NOMO-1 treated with dmso at 0.1 percent for 144 hours (cell line): ENCODE data around the gene GNB5.

Experiments
- DNase-seq: peaks from one replicate; lab custom pipeline; 2025; ENCODE audit not compliant: unreplicated experiment; lab: John Stamatoyannopoulos, UW

Gene GNB5

GRCh38 chr15:52115598-52116427, 75.4 kb downstream of the GNB5 start:
- DNase-seq: no peak

GRCh38 chr15:52114261-52115055, 76.7 kb downstream of the GNB5 start:
- no peak for DNase-seq

- no peak for DNase-seq
These were observed 77.5 kb downstream of the GNB5 start for GRCh38 chr15:52113708-52114107.

DNA sequence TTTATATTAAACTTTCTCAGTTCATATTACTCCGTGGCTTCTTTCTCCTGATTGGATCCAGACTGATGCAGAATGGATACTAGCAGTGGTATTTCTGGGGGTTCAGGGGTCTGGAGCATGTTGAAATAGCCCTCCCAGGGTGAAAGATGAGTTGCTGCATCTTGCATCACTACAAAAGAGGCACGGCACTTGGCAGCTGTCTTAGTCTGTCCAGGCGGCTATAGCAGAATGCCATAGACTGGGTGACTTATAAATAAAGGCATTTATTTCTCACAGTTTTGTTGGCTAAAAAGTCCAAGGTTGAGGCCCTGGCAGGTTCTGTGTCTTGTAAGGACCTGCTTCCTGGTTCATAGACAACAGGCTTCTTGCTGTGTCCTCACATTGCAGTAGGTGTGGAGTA, 78.0 kb downstream of the GNB5 start:
- no peak for DNase-seq

GRCh38 chr15:52112203-52112750, 78.9 kb downstream of the GNB5 start:
- no peak for DNase-seq

DNA sequence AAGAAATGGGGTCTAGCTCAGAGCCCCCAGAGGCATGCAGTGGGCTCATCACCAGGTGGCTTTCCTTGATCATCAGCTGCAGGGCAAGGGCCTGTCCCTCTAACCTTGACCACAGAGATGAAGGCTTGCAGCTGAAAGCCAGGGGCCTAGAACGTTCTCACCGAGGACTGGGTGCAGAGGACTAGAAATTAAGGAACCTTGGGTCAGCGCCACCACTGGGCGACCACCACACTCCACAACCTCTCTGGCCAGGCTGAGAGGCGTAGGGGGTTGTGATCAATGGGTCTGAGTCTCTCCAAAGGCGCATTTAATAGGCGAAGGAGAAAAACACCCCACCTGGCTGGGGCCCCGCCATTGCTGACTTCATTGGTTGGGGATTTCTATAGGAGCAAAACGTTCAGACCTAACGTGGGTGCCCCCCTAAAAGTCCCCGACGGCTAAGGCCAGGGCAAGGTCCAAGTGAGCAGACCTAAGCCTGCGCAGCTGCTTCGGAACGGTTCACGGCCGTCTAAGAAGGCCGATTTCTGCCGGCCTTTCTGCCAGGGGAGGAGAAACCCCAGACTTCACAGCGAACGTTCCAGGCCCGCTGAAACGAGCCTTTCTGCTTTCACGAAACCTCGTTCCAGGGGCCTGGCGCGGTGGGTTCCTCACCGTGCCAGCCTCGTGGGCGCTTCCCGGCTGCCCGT, 79.5 kb downstream of the GNB5 start:
- DNase-seq: no peak

- no peak for DNase-seq
These were observed 81.4 kb downstream of the GNB5 start for GRCh38 chr15:52109559-52110451.

DNA sequence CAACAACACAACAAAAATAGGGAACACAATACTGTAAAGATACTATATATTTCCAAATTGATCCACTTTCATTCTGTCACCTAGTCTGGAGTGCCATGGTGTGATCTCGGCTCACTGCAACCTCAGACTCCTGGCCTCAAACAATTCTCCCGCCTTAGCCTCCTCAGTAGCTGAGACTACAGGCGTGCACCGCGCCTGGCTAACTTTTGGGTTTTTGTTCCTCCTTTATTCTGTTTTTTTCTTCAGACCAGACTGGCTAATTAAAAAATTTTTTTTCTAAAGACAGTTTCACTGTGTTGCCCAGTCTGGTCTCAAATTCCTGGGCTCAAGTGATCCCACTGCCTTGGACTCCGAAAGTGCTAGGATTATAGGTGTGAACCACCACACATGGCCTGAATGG, 84.0 kb downstream of the GNB5 start:
- no peak for DNase-seq

GRCh38 chr15:52106641-52107040, 84.6 kb downstream of the GNB5 start:
- DNase-seq: no peak

- no peak for DNase-seq
These were observed 85.3 kb downstream of the GNB5 start for GRCh38 chr15:52105846-52106245.

DNA sequence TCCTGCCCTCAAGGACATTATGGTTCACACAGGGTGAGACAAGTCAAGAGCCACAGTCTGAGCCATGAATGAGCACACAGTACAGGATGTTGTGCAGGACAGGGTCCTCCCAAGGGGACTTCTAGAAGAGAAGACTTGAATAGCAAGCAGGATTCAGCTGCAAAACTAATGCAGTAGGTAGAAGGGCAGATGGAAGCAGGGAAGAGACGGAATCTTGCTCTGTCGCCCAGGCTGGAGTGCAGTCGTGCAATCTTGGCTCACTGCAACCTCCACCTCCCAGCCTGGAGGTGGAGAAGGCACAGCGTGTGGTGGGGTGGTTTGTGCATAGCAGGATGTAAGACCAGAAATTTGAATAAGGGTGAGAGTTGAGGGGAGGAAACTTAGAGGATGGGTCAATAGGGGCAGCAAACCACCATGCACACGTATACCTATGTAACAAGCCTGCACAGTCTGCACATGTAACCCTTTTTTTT, 86.6 kb downstream of the GNB5 start:
- DNase-seq: no peak

- peak; percentile 21 for DNase-seq
These were observed 87.7 kb downstream of the GNB5 start for GRCh38 chr15:52103217-52104207.

GRCh38 chr15:52102463-52102862, 88.7 kb downstream of the GNB5 start:
- no peak for DNase-seq

GRCh38 chr15:52101542-52102323, 89.5 kb downstream of the GNB5 start:
- DNase-seq: peak; percentile 46

GRCh38 chr15:52100807-52101442, 90.3 kb downstream of the GNB5 start:
- DNase-seq: no peak

- no peak for DNase-seq
These were observed 91.4 kb downstream of the GNB5 start for GRCh38 chr15:52099651-52100272.

GRCh38 chr15:52098323-52098722, 92.9 kb downstream of the GNB5 start:
- DNase-seq: peak; percentile 35
